Esophagus squamous epithelium (tissue), 5 donors: ENCODE measurements around the gene NNT. TPM values are rescaled to one million over a fixed set of nuclear protein-coding genes. Genes with fewer than 3 reads are reported as not detected.

Experiments used
- DNase-seq: peaks from one replicate; lab custom pipeline; 2025; lab: John Stamatoyannopoulos, UW
- H3K27ac ChIP-seq, 4 donors: fragments of 200-600 bp; sonication (generic); one replicate each; pipeline ENCODE4 v1.5.1; 2016 to 2019; ENCODE audit warnings: mild to moderate bottlenecking in 1 of 4
- H3K27me3 ChIP-seq, 4 donors: fragments of 200-600 bp; sonication (generic); 1 replicate in 3 of 4; 2 replicates in 1 of 4; pipeline versions ENCODE4 v1.5.1 to v1.6.0; 2017 to 2021; ENCODE audit warnings: antibody characterized with exemption in 1 of 4
- H3K36me3 ChIP-seq, 3 donors: fragments of 200-600 bp; sonication (generic); one replicate each; pipeline ENCODE4 v1.5.1; 2016 to 2019
- H3K4me1 ChIP-seq, 3 donors: fragments of 200-600 bp; sonication (generic); one replicate each; pipeline ENCODE4 v1.5.1; 2017 to 2019
- H3K4me3 ChIP-seq, 4 donors: fragments of 200-600 bp; sonication (generic); 1 replicate in 3 of 4; 2 replicates in 1 of 4; pipeline ENCODE4 v1.5.1; 2016 to 2019; ENCODE audit warnings: mild to moderate bottlenecking in 2 of 4, moderate library complexity in 1 of 4
- H3K9me3 ChIP-seq, 3 donors: fragments of 200-600 bp; sonication (generic); one replicate each; pipeline ENCODE4 v1.5.1; 2016 to 2019
- POLR2A ChIP-seq, 4 donors: fragments of 450-650 bp; IDR thresholded peaks; one replicate each; pipeline ENCODE4 v1.6.1; 2017; ENCODE audit warnings: antibody characterized with exemption in 4 of 4, mild to moderate bottlenecking in 4 of 4, moderate library complexity in 3 of 4
- WGBS, 2 donors: methylation state at CpG; one replicate each; pipeline ENCODE4 v1.1.5; 2018; 5-methylcytosine and 5-hydroxymethylcytosine counted together
- intact Hi-C: fragments of 100-400 bp; cut with DNase I; formaldehyde crosslinking; loops from one replicate; pipeline ENCODE4 v1.15.0; 2022
- total RNA-seq, 4 donors: library from RNA; depleted of rRNA; stranded (reverse); fragments of >200 nt; gene quantifications; one replicate each; pipeline ENCODE4 v1.1.0, GENCODE V29; 2016
- TF ChIP-seq, protein P1 (sequence below), 6 experiments: fragments of 450-650 bp in 4 of 6; fragments of 200-600 bp in 2 of 6; sonication (generic) in 2 of 6; IDR thresholded peaks; one replicate each; pipeline ENCODE4 v1.5.1; 2016 to 2019; ENCODE audit warnings: antibody characterized with exemption in 6 of 6, mild to moderate bottlenecking in 4 of 6, moderate library complexity in 4 of 6
- donor health status: DM: yes; HTN: yes; CAD: no.

NNT gene
- total RNA-seq, 4 donors from 2014 or later: 16.0 to 35.1 (median 29.1) TPM

DNA sequence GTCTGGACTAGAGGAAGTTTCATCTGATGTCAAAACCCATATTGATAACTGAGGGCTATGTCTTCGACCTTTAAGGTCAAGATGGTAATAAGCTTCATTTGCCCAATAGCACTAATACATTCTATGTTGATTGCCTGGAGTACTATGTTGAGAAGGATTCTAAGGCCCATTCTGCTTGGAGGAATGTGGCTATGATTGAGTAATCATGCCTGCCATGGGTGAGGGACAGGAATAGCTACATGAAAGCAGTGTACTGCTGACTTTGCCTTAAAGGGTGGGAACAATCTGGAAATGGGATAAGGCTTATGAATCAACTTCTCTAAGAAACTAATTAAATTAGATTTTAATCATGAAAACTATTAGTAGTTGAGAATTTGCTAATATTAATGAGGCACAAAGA lies 13.6 kb downstream of the NNT start:
- Histone ChIP-seq H3K27me3 (no peaks in the 10 kb centered on the region), H3K36me3 (peaks cover 0 to 70% (median 3%) of the 10 kb centered on the region in 3 donors), H3K4me1 (peaks cover 0 to 21% (median 3%) of the 10 kb centered on the region in 3 donors), H3K27ac (no peak overlapping the region), H3K4me3 (no peak overlapping the region), H3K9me3 (no peaks in the 10 kb centered on the region)
- TF ChIP-seq, protein P1, sequence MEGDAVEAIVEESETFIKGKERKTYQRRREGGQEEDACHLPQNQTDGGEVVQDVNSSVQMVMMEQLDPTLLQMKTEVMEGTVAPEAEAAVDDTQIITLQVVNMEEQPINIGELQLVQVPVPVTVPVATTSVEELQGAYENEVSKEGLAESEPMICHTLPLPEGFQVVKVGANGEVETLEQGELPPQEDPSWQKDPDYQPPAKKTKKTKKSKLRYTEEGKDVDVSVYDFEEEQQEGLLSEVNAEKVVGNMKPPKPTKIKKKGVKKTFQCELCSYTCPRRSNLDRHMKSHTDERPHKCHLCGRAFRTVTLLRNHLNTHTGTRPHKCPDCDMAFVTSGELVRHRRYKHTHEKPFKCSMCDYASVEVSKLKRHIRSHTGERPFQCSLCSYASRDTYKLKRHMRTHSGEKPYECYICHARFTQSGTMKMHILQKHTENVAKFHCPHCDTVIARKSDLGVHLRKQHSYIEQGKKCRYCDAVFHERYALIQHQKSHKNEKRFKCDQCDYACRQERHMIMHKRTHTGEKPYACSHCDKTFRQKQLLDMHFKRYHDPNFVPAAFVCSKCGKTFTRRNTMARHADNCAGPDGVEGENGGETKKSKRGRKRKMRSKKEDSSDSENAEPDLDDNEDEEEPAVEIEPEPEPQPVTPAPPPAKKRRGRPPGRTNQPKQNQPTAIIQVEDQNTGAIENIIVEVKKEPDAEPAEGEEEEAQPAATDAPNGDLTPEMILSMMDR (IDR thresholded peaks at IDR 0.05): no peak
- no peak for TF ChIP-seq POLR2A (IDR thresholded peaks at IDR 0.05)
- intact Hi-C loops: no loop called here
- WGBS, 2 donors: 88 to 92% methylated on average over 1 of the region's 1 CpG
- no peak for DNase-seq

DNA sequence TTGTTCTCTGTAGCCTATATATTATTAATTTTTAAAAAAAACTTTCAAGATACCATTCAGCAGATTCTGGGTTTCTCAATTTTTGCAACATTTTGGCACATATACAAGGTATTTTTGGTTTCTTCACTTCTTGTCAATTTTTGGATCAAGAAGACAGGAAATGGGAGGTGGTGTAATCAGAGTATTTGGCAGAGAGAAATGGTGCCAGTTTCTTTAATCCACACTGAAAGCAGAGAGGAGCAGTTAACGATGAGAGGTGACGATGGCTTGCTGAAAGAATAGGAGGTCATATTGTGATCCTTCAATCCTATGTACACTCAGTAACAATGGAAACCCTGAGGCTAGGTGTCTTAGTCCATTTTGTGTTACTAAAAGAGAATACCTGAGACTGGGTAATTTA lies 16.4 kb downstream of the NNT start:
- peaks cover 0 to 35% (median 3%) of the 10 kb centered on the region in 3 donors for H3K4me1 ChIP-seq
- H3K9me3 ChIP-seq: no peaks in the 10 kb centered on the region
- H3K4me3 ChIP-seq: no peak overlapping the region
- H3K27me3 ChIP-seq: no peaks in the 10 kb centered on the region
- WGBS, 2 donors: 39 to 66% methylated on average over 2 of the region's 2 CpGs
- DNase-seq: no peak
- peaks cover 0 to 49% (median 0%) of the 10 kb centered on the region in 3 donors for H3K36me3 ChIP-seq
- H3K27ac ChIP-seq: peak overlapping the region in 1 of 4 donors; percentile 13
- intact Hi-C loops: no loop called here
- TF ChIP-seq, protein P1 (IDR thresholded peaks at IDR 0.05): no peak
- TF ChIP-seq POLR2A (IDR thresholded peaks at IDR 0.05): no peak

DNA sequence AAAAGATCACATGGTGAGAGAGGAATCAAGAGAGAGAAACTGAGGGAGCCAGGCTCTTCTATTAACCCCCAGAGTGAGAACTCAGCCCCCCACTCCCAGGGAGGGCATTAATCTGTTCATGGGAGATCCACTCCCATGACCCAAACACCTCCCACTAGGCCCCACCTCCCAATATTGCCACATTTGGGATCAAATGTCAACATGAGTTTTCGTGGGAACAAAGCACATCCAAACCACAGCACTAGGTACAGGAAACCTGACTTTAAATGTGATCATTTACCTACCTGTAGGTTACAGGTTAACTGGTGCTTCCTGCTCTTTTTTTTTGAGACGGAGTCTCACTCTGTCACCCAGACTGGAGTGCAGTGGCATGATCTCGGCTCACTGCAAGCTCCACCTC lies 16.9 kb downstream of the NNT start:
- WGBS, 2 donors: 64 to 85% methylated on average over 2 of the region's 3 CpGs

DNA sequence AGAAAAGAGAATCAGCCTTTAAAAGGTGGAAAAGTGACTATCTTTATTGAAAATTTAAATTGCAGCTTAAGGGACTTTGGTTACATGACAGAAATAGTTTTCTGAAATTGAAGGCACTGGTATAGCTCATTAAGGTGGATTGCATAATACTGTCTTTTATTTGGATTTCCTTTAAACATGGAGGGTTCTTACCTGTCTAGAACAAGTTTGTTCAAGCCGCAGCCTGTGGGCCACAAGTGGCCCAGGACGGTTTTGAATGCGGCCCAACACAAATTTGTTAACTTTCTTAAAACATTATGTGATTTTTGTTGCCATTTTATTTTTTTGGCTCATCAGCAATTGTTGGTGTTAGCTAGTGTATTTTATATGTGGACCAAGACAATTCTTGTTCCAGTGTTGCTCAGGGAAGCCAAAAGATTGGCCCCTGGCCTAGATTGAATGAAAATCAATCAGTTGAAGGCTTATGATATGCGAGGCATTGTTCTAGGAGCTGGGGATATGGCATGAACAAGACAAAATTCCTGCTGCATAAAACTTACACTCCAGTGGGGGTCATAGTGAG lies 18.0 kb downstream of the NNT start:
- Histone ChIP-seq H3K36me3 (peaks cover 0 to 38% (median 0%) of the 10 kb centered on the region in 3 donors), H3K27me3 (no peaks in the 10 kb centered on the region), H3K4me3 (no peak overlapping the region), H3K4me1 (peaks cover 0 to 35% (median 3%) of the 10 kb centered on the region in 3 donors), H3K27ac (peak overlapping the region in 3 of 4 donors; percentile 9 to 31 (median 21)), H3K9me3 (no peaks in the 10 kb centered on the region)
- no peak for DNase-seq
- no peak for TF ChIP-seq POLR2A (IDR thresholded peaks at IDR 0.05)
- TF ChIP-seq, protein P1 (IDR thresholded peaks at IDR 0.05): no peak
- 63 to 65% methylated on average over 4 of the region's 4 CpGs for WGBS, 2 donors
- intact Hi-C loops: no loop called here

More for the DNA sequence above, 16.9 kb downstream of the NNT start:
- peaks cover 0 to 47% (median 0%) of the 10 kb centered on the region in 3 donors for H3K36me3 ChIP-seq
- H3K4me1 ChIP-seq: peaks cover 0 to 35% (median 3%) of the 10 kb centered on the region in 3 donors
- TF ChIP-seq, protein P1 (IDR thresholded peaks at IDR 0.05): no peak
- no peak for TF ChIP-seq POLR2A (IDR thresholded peaks at IDR 0.05)
- no peak for DNase-seq
- no peaks in the 10 kb centered on the region for H3K27me3 ChIP-seq
- peak overlapping the region in 3 of 4 donors; percentile 5 to 40 (median 13) for H3K27ac ChIP-seq
- no peak overlapping the region for H3K4me3 ChIP-seq
- no peaks in the 10 kb centered on the region for H3K9me3 ChIP-seq
- intact Hi-C loops: no loop called here

DNA sequence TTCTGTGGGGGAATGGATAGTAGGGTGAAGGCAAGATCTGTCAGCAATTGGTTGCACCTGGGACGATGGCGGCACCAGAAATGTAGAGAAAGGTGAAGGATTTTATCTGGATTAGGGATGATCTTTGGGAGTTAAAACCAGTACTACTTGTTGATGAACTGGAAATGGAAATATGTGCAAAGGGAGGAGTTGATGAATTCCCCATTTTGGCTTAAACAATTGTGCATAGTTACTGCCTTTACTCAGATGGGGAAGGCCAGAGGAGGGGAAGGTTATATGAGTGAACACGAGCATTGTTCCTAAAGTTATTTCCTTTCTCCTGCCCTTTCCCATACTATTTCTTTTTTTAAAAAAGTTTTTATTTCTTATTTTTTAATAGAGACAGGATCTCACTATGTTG lies 19.1 kb downstream of the NNT start:
- peak overlapping the region in 1 of 4 donors; percentile 21 for H3K27ac ChIP-seq
- peaks cover 0 to 35% (median 3%) of the 10 kb centered on the region in 3 donors for H3K4me1 ChIP-seq
- no peaks in the 10 kb centered on the region for H3K9me3 ChIP-seq
- TF ChIP-seq POLR2A (IDR thresholded peaks at IDR 0.05): no peak
- TF ChIP-seq, protein P1 (IDR thresholded peaks at IDR 0.05): no peak
- intact Hi-C loops: no loop called here
- WGBS, 2 donors: 68 to 95% methylated on average over 3 of the region's 3 CpGs
- DNase-seq: no peak
- H3K27me3 ChIP-seq: no peaks in the 10 kb centered on the region
- peaks cover 0 to 30% (median 0%) of the 10 kb centered on the region in 3 donors for H3K36me3 ChIP-seq
- no peak overlapping the region for H3K4me3 ChIP-seq
